SK-N-MC (cell line): Measurements from ENCODE around the gene LSM14A.

Experiments used
- DNase-seq: peaks from one replicate; pipeline ENCODE4 v3.0.0-alpha.2; 2011; ENCODE audit warnings: low read depth, low spot score
- H3K27ac ChIP-seq: fragments of 200-600 bp; sonication (generic); 2 replicates; pipeline ENCODE4 v1.5.1; 2016; ENCODE audit warnings: mixed run types
- H3K36me3 ChIP-seq: fragments of 200-600 bp; sonication (generic); 2 replicates; pipeline ENCODE4 v1.6.1; 2017; ENCODE audit warnings: antibody characterized with exemption, low read length, mixed read lengths; ENCODE audit not compliant: insufficient read depth
- H3K4me3 ChIP-seq: fragments of 200-600 bp; sonication (generic); 2 replicates; pipeline ENCODE4 v1.5.1; 2016
- H3K9ac ChIP-seq: fragments of 200-600 bp; sonication (generic); 2 replicates; pipeline ENCODE4 v1.8.0; 2017; ENCODE audit warnings: mixed run types, mixed read lengths; ENCODE audit not compliant: insufficient read length
- H3K9me3 ChIP-seq: fragments of 200-600 bp; sonication (generic); 2 replicates; pipeline ENCODE4 v1.6.1; 2017; ENCODE audit warnings: low read depth, mild to moderate bottlenecking, antibody characterized with exemption, low read length, moderate library complexity, mixed read lengths
- EZH2 ChIP-seq: fragments of 200-600 bp; sonication (generic); IDR thresholded peaks from one replicate; pipeline ENCODE4 v1.6.1; 2017; ENCODE audit warnings: antibody characterized with exemption
- FOXP2 ChIP-seq: optimal IDR thresholded peaks from 2 replicates; pipeline ENCODE3; 2011; ENCODE audit warnings: mild to moderate bottlenecking, moderate library complexity; ENCODE audit not compliant: insufficient read depth; ENCODE audit errors: extremely low read length, control extremely low read depth
- POLR2AphosphoS5 ChIP-seq: IDR thresholded peaks from 2 replicates; pipeline ENCODE4 v1.6.1; 2012; ENCODE audit warnings: mild to moderate bottlenecking, low read depth, low read length, borderline replicate concordance

LSM14A gene

GRCh38 chr19:34259367-34260095 lies 87.2 kb downstream of the LSM14A start:
- Histone ChIP-seq H3K4me3 (no peak overlapping the region), H3K9ac (no peak overlapping the region), H3K9me3 (no peaks in the 10 kb centered on the region), H3K27ac (no peak overlapping the region), H3K36me3 (no peaks in the 10 kb centered on the region)
- TF ChIP-seq EZH2 (no peak), FOXP2 (no peak), POLR2AphosphoS5 (no peak)
- no peak for DNase-seq

- no peak overlapping the region for H3K9ac ChIP-seq
- TF ChIP-seq POLR2AphosphoS5 (no peak), EZH2 (no peak), FOXP2 (no peak)
- no peaks in the 10 kb centered on the region for H3K9me3 ChIP-seq
- DNase-seq: no peak
- H3K4me3 ChIP-seq: 0 out of 2 replicates have a peak overlapping the region, but pooled peaks have one; percentile 0
- no peak overlapping the region for H3K27ac ChIP-seq
- no peaks in the 10 kb centered on the region for H3K36me3 ChIP-seq
Observed at GRCh38 chr19:34260771-34261173, 88.5 kb downstream of the LSM14A start.

GRCh38 chr19:34261334-34262109 lies 89.2 kb downstream of the LSM14A start:
- TF ChIP-seq POLR2AphosphoS5: no peak
- no peak for TF ChIP-seq FOXP2
- TF ChIP-seq EZH2: no peak
- Histone ChIP-seq H3K4me3 (no peak overlapping the region), H3K27ac (no peak overlapping the region), H3K9me3 (no peaks in the 10 kb centered on the region), H3K36me3 (no peaks in the 10 kb centered on the region), H3K9ac (no peak overlapping the region)
- no peak for DNase-seq

- Histone ChIP-seq H3K36me3 (no peaks in the 10 kb centered on the region), H3K27ac (no peak overlapping the region), H3K9me3 (no peaks in the 10 kb centered on the region), H3K9ac (no peak overlapping the region), H3K4me3 (no peak overlapping the region)
- TF ChIP-seq EZH2: no peak
- no peak for TF ChIP-seq POLR2AphosphoS5
- no peak for TF ChIP-seq FOXP2
- no peak for DNase-seq
Observed at GRCh38 chr19:34263745-34264237, 91.5 kb downstream of the LSM14A start.

GRCh38 chr19:34265221-34265650 lies 92.9 kb downstream of the LSM14A start:
- H3K27ac ChIP-seq: 0 out of 2 replicates have a peak overlapping the region, but pooled peaks have one; percentile 51
- H3K4me3 ChIP-seq: no peak overlapping the region
- DNase-seq: no peak
- H3K9me3 ChIP-seq: no peaks in the 10 kb centered on the region
- no peak for TF ChIP-seq FOXP2
- no peak for TF ChIP-seq POLR2AphosphoS5
- no peak for TF ChIP-seq EZH2
- no peak overlapping the region for H3K9ac ChIP-seq
- H3K36me3 ChIP-seq: no peaks in the 10 kb centered on the region

GRCh38 chr19:34269081-34269480 lies 96.8 kb downstream of the LSM14A start:
- H3K27ac ChIP-seq: peak overlapping the region; percentile 96; the same call in 1 of the 2 replicates
- no peak for DNase-seq
- H3K4me3 ChIP-seq: no peak overlapping the region
- TF ChIP-seq POLR2AphosphoS5 (no peak), EZH2 (no peak), FOXP2 (no peak)
- H3K36me3 ChIP-seq: no peaks in the 10 kb centered on the region
- H3K9ac ChIP-seq: no peak overlapping the region
- no peaks in the 10 kb centered on the region for H3K9me3 ChIP-seq

- Histone ChIP-seq H3K4me3 (peak overlapping the region; percentile 73), H3K27ac (peak overlapping the region; percentile 96), H3K36me3 (no peaks in the 10 kb centered on the region), H3K9ac (peak overlapping the region; percentile 82), H3K9me3 (no peaks in the 10 kb centered on the region)
- no peak for DNase-seq
- no peak for TF ChIP-seq EZH2
Observed at GRCh38 chr19:34269489-34269888, 97.2 kb downstream of the LSM14A start.

GRCh38 chr19:34269968-34270621 lies 97.8 kb downstream of the LSM14A start:
- Histone ChIP-seq H3K36me3 (no peaks in the 10 kb centered on the region), H3K9me3 (no peaks in the 10 kb centered on the region), H3K27ac (peak overlapping the region; percentile 96), H3K4me3 (peak overlapping the region; percentile 73), H3K9ac (peak overlapping the region; percentile 82)
- TF ChIP-seq EZH2 (no peak), FOXP2 (peak; percentile 75)
- DNase-seq: peak; percentile 86
